MM.1S (cell line): ENCODE measurements around the gene TUBB4A.

Source experiments
- EZH2 ChIP-seq: fragments of 300-600 bp; sonication (generic); optimal IDR thresholded peaks from 2 replicates; pipeline ENCODE3; 2017; ENCODE audit warnings: low read depth, mild to moderate bottlenecking, antibody characterized with exemption, low read length, mixed read lengths
- TF ChIP-seq, protein P1 (sequence below): fragments of 300-600 bp; sonication (generic); IDR thresholded peaks from 2 replicates; pipeline ENCODE4 v1.5.1; 2016; ENCODE audit warnings: antibody characterized with exemption, low read length, mixed read lengths

DNA sequence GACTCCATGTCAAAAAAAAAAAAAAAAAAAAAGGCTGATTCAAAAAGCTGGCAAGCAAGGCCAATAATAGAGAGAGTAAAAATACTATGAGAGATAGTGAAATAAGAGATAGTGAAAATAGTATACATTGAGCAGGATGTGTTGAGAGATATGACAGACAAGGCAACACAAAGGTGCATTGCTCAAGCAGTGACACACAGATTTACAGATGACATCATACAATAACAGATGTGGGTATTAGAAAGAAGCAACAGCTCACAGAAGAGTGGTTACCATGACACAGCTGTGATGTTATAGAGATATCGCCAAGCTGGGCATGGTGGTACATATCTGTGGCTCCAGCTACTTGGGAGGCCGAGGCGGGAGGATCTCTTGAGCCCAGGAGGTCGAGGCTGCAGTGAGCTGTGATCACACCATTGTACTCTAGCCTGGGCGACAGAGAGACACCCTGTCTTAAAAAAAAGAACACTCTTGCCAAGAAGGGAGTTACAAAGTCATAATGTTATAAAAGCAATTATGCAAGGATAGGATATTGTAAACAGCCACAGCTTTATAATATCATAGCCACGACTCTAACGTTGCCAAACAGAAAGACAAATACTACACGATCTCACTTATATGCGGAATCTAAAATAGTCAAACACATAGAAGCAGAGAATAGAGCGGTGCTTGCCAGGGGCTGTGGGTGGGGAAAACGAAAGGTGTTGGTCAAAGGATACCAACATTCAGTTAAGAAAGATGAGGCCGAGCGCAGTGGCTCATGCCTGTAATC lies 39.0 kb upstream of the TUBB4A start:
- TF ChIP-seq, protein P1, sequence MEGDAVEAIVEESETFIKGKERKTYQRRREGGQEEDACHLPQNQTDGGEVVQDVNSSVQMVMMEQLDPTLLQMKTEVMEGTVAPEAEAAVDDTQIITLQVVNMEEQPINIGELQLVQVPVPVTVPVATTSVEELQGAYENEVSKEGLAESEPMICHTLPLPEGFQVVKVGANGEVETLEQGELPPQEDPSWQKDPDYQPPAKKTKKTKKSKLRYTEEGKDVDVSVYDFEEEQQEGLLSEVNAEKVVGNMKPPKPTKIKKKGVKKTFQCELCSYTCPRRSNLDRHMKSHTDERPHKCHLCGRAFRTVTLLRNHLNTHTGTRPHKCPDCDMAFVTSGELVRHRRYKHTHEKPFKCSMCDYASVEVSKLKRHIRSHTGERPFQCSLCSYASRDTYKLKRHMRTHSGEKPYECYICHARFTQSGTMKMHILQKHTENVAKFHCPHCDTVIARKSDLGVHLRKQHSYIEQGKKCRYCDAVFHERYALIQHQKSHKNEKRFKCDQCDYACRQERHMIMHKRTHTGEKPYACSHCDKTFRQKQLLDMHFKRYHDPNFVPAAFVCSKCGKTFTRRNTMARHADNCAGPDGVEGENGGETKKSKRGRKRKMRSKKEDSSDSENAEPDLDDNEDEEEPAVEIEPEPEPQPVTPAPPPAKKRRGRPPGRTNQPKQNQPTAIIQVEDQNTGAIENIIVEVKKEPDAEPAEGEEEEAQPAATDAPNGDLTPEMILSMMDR: no peak
- TF ChIP-seq EZH2: no peak
